ENCODE results near the gene HSPG2. TPM values are rescaled to one million over a fixed set of nuclear protein-coding genes. Genes with fewer than 3 reads are reported as not detected.

HSPG2 gene
- total RNA-seq, 1 donor from 2014 or later, result 1,732 TPM

DNA sequence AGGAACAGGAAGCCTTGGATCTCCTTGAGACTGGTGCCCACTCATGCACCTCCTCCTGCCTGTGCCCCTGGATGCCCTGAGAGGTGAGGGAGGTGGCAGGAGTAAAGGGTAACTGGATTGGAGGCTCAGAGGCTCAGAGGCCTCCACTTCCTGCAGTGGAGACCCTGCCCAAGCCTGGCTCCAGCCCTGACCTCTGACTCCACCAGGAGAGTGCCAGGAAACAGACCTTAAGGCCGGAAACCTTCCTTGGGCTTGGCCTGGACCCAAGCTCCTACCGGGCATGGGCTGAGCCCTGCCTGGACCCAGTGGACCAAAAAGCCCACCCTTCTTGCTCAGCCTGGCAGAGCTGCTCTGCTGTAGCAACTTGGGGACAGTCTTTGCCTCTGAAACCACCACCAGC, 24.7 kb upstream of the HSPG2 start:
- DNase-seq (ENCODE audit: low spot score), result no peak
- H3K4me1 Mint-ChIP-seq (ENCODE audit: unreplicated experiment), result peaks cover 40% of the 10 kb centered on the region
- H3K27me3 Mint-ChIP-seq (ENCODE audit: unreplicated experiment), result peaks cover 6% of the 10 kb centered on the region
- no peaks in the 10 kb centered on the region for H3K36me3 Mint-ChIP-seq (ENCODE audit: low read depth, unreplicated experiment)
- no peaks in the 10 kb centered on the region for H3K9me3 Mint-ChIP-seq (ENCODE audit: unreplicated experiment)
- TF ChIP-seq CTCF (IDR thresholded peaks at IDR 0.05; ENCODE audit: unreplicated experiment), result no peak
- H3K27ac Mint-ChIP-seq (ENCODE audit: unreplicated experiment), result no peak overlapping the region
- H3K4me3 Mint-ChIP-seq (ENCODE audit: unreplicated experiment), result no peak overlapping the region

GRCh38 chr1:21961337-21961736, 24.2 kb upstream of the HSPG2 start:
- Mint-ChIP-seq H3K9me3 (ENCODE audit: unreplicated experiment) (no peaks in the 10 kb centered on the region), H3K4me1 (ENCODE audit: unreplicated experiment) (peaks cover 45% of the 10 kb centered on the region), H3K36me3 (ENCODE audit: low read depth, unreplicated experiment) (no peaks in the 10 kb centered on the region), H3K27ac (ENCODE audit: unreplicated experiment) (no peak overlapping the region), H3K4me3 (ENCODE audit: unreplicated experiment) (no peak overlapping the region), H3K27me3 (ENCODE audit: unreplicated experiment) (peaks cover 6% of the 10 kb centered on the region)
- DNase-seq (ENCODE audit: low spot score), result no peak
- TF ChIP-seq CTCF (IDR thresholded peaks at IDR 0.05; ENCODE audit: unreplicated experiment), result no peak

GRCh38 chr1:21956720-21957552, 19.8 kb upstream of the HSPG2 start:
- H3K36me3 Mint-ChIP-seq (ENCODE audit: low read depth, unreplicated experiment), result no peaks in the 10 kb centered on the region
- no peak for TF ChIP-seq CTCF (IDR thresholded peaks at IDR 0.05; ENCODE audit: unreplicated experiment)
- no peaks in the 10 kb centered on the region for H3K9me3 Mint-ChIP-seq (ENCODE audit: unreplicated experiment)
- peaks cover 8% of the 10 kb centered on the region for H3K27me3 Mint-ChIP-seq (ENCODE audit: unreplicated experiment)
- DNase-seq (ENCODE audit: low spot score), result no peak
- peak overlapping the region; percentile 97 for H3K27ac Mint-ChIP-seq (ENCODE audit: unreplicated experiment)
- no peak overlapping the region for H3K4me3 Mint-ChIP-seq (ENCODE audit: unreplicated experiment)
- H3K4me1 Mint-ChIP-seq (ENCODE audit: unreplicated experiment), result peaks cover 44% of the 10 kb centered on the region

DNA sequence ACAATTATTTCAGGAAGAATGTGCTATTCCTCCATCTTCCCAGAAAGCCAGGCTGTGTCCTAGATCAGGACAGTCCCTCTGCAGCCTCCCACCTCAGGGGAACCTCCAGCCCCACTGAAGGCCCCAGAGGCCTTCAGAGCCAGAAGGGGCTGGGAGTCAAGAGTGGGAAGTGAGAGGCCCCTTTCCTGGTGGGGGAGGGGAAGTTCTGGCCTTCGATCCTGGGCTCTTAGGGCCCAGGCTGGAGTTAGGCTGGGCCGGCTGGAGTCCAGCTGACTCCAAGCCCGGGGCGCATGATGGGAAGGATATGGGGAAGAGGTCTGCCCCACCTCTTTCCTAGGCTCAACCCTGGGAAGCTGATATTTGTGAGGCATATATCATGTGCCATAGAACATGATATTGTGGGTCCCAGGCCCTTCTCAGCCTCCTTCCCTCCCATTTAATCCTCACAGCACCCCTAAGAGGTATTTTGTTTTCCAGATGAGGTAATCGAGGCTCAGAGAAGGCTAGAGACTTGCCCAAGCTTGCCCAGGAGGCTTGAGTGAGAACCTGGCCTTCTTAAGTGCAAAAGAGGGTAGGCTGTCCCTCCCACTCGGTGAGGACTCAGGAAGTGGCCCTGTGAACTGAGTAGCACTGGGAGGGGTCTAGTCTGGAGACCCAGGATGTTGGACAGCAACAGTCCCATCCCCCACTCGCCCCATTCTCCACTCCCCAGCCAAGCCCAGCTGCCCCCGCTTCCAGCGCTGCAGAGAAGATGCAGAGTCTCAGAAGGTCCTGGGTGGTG, 18.6 kb upstream of the HSPG2 start:
- Mint-ChIP-seq H3K4me1 (ENCODE audit: unreplicated experiment) (peaks cover 44% of the 10 kb centered on the region), H3K9me3 (ENCODE audit: unreplicated experiment) (no peaks in the 10 kb centered on the region), H3K27me3 (ENCODE audit: unreplicated experiment) (peaks cover 8% of the 10 kb centered on the region), H3K36me3 (ENCODE audit: low read depth, unreplicated experiment) (no peaks in the 10 kb centered on the region), H3K27ac (ENCODE audit: unreplicated experiment) (peak overlapping the region; percentile 36), H3K4me3 (ENCODE audit: unreplicated experiment) (peak overlapping the region; percentile 25)
- TF ChIP-seq CTCF (IDR thresholded peaks at IDR 0.05; ENCODE audit: unreplicated experiment), result no peak
- no peak for DNase-seq (ENCODE audit: low spot score)

- H3K4me3 Mint-ChIP-seq (ENCODE audit: unreplicated experiment), result no peak overlapping the region
- peaks cover 8% of the 10 kb centered on the region for H3K27me3 Mint-ChIP-seq (ENCODE audit: unreplicated experiment)
- no peak overlapping the region for H3K27ac Mint-ChIP-seq (ENCODE audit: unreplicated experiment)
- no peak for DNase-seq (ENCODE audit: low spot score)
- no peaks in the 10 kb centered on the region for H3K9me3 Mint-ChIP-seq (ENCODE audit: unreplicated experiment)
- no peak for TF ChIP-seq CTCF (IDR thresholded peaks at IDR 0.05; ENCODE audit: unreplicated experiment)
- H3K4me1 Mint-ChIP-seq (ENCODE audit: unreplicated experiment), result peaks cover 44% of the 10 kb centered on the region
- H3K36me3 Mint-ChIP-seq (ENCODE audit: low read depth, unreplicated experiment), result no peaks in the 10 kb centered on the region
These were observed 17.9 kb upstream of the HSPG2 start for GRCh38 chr1:21955058-21955457.
